ENCODE results near the gene ANAPC13.

The ANAPC13 gene, protein sequence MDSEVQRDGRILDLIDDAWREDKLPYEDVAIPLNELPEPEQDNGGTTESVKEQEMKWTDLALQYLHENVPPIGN

DNA sequence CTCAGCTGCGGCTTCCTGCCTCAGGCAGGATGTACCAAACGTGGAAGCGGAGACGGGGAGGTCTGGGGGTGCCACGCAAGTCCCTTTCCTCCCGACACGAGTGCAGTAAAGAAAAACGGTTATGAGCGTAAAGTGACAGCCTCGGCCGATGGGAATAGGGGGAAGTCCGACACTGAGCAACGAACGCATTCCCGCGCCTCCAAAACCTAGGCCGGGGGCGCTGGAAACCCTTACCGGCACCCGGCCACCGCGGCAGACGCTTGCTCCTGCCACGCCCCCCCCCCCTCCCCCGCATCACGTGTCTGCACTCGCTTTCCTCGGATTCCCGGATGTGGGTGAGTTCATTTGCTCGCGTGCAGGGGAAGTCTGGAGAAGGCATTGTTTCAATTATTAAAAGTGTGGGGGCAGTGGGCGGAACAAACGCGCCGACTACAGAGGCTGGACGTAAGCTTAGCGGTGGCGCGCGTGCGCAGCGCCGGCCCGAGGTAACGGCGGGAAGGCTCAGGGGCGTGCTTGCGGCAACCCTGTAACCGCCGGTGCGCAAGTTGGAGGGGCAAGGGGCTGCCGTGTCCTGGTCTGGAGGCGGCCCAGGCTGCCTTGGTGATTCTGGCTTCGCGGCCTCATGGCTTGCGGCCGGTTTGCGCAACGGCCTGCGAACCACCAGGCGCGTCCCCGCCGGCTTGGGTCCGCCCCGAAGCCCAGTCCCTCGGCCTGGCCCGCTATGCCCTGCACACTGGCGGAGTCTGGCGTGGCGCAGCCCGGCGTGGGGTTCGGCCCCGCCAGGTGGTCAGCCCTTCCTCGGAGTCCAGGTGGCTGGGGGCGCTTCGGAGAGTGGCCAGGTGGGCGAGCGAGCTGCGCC lies at the start of gene ANAPC13, which contains the start of gene CEP63:
TSS of gene ANAPC13 (minus strand) at position 268 of the 859 bp plus-strand sequence. CDS start 3,081 bp downstream, outside the sequence.
TSS of gene CEP63 (plus strand) at position 340 of the 859 bp plus-strand sequence. CDS start 9,264 bp downstream, outside the sequence.
- DNase-seq = peak; percentile 99

DNA sequence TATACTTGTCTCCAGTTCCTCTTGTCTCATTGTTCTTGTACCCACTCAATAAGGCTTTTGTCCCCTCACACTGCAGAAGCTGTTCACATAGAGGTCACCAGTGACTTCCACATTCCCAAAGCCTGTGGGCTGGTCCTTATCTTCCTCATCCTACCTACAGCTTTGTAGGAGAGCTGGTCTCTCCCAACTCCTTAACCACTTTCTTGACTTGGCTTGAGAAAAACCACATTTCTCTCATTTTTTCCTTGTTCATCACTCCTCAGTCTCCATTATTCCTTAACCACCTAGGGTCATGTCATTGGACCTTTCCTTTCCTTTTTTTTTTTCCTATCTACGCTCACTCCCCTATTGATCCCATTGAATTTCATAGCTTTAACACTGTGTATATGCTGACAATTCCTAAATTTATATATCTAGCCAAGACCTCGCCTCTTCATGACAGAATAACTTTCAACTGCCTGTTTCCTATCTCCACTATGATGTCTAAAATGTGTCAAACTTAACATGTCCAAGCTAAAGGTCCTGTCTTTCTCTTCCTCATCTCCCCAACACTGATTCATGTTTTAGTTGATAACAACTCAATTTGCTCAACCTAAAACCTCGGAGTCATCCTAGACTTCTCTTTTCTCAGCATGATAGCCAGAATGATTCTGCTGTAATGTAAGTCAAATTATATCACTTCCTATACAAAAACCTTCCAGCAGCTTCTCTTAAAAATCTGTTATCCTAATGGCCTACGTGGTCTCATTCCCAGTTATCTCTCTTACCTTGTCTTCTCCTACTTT lies 49.6 kb upstream of the ANAPC13 start:
- DNase-seq = no peak

DNA sequence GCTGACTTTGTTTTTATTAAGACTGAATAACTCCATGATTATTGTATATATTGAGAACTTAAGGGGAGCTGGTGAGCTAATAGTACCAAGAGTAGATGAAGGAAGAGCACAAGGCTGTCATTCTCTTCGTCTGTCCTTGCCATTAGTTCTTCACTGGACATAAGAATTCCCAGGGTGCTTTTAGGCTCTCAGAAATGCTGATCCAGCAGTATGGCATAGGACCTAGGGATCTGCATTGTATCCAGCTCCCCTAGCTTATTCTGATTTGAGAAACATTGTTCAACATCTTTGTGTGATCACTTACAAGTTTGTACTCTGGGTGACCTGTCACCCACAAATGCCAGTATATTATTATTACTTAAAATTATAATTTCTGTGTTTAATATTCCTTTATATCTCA lies 47.7 kb upstream of the ANAPC13 start:
- DNase-seq = no peak

DNA sequence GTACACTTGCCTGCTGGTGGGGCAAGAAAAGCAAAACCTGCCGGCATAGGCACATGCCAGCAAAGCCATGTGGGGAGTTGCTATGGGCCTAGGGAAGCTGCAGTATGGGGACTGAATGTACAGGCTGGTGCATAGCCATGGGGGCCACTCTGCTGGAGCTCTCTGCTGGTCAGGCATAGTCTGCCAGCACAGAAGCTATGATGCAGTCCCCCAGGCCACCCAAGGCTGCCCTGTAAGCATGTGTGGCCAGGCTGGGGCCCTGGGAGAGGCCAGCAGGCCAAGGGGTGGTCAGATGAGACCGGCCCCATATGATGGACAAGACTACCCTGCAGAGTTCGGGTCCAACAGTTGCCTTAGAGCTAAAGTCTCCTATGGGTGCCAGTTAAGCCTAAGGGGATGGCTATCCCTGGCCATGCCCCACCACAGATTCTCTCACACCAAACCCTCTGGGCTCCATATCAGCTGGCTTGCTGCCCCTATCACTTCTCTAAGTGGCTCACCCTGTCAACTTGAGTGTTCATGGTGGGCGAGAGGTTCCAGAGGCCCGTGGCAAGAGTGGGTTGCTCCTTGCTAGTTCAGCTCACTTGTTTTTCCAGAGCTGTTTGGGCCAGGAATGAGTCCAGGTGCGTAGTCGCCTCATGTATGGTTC lies 41.9 kb upstream of the ANAPC13 start:
- DNase-seq = no peak

DNA sequence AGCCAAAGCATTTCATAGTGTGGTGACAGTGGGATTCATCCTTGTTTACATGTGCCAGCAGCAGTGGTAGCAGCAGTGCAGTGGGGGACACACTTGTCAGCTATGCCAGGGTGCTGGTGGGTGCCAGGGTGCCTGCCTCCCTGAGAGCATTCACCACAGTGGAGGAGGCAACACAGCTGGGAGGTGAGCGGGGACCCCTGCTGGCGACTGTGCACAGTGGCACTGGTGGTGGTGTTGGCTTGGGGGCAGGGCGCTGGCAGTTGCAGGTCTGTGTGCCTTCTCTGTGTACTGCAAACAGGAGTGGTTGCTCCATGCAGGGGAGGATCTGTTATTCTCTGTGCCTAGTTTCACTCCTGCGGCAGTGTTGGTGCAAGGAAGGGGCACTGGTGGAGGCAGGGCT lies 41.3 kb upstream of the ANAPC13 start:
- no peak for DNase-seq

DNA sequence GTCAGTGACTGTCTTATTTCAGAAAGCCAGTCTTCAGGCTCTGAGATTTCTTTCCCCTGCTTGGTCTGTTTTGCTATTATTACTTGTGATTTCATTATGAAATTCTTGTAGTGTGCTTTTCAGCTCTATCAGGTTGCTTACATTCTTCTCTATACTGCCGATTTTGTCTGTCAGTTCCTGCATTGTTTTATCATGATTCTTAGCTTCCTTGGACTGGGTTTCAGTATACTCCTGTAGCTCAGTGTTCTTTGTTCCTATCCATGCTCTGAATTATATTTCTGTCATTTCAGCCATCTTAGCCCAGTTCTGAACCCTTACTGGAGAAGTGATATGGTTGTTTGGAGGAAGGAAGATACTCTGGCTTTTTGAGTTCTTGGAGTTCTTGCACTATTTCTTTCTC lies 40.5 kb upstream of the ANAPC13 start:
- DNase-seq = no peak

DNA sequence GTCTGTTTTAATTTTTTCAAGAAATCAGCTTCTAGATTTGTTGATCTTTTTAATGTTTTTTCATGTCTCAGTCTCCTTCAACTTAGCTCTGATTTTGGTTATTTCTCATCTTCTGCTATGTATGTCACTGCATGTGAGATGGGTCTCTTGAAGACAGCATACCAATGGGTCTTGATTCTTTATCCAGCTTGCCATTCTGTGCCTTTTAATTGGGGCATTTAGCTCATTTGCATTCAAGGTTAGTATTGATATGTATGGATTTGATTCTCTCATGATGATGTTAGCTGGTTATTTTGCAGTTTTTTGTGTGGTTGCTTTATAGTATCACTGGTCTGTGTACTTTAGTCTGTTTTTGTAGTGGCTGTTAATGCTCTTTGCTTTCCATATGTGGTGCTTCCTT lies 39.5 kb upstream of the ANAPC13 start:
- no peak for DNase-seq

DNA sequence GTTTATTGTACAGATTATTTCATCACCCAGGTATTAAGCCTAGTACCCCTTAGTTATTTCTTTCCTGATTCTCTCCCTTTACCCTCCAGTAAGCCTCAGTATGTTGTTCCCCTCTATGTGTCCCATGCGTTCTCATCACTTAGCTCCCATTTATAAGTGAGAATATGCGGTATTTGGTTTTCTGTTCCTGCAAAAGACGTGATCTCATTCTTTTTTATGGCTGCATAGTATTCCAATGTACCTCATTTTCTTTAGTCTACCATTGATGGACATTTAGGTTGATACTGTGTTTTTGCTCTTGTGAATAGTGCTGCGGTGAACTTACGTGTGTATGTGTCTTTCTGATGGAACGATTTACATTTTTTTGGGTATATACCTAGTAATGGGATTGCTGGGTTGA lies 36.8 kb upstream of the ANAPC13 start:
- DNase-seq = no peak

DNA sequence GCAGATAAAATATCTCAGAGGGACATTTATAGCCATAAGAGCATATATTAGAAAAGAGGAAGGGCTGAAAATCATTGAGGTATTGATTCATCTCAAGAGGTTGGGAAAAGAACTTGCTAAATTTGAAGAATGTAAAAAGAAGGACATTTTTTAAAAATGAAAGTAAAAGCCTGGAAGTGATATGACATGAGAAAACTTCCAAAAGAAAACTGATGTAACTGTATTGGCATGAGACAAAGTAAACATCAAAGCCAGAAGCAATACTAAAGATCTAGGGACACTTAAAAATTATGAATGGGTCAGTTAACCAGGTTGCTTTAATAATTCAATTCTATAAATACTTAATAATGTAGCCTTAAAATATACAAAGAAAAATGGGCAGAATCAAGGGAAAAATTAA lies 32.0 kb upstream of the ANAPC13 start:
- no peak for DNase-seq

DNA sequence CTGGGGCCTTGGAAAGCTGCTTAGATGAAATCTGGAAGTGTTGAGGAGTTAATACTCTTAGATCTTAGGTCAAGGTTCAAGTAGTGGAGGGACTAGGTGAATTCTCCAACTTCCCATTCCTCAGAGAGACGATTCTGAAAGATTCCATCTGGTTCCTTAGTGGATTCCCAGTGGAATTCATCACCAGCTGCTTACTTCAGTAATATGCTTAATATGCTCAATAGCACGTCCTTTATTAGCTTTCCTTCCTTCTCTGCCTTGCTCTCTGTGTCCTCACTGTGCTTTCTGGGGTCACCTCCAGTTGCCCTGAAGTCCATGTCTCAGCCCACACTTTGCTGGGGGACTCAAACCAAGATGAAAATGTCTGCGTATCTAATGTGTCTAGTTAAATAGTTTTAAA lies 31.1 kb upstream of the ANAPC13 start:
- DNase-seq = no peak

DNA sequence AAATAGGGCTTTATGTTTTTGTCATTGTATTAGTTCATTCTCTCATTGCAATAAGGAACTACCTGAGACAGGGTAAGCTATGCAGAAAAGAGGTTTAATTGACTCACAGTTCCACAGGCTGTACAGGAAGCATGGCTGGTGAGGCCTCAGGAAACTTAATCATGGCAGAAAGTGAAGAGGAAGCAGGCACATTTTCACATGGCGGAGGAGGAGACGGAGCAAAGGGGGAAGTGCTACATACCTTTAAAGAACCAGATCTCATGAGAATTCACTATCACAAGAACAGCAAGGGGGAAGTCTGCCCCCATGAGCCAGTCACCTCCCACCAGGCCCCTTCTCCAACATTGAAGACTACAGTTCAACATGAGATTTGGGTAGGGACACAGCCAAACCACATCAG lies 25.7 kb upstream of the ANAPC13 start:
- no peak for DNase-seq

DNA sequence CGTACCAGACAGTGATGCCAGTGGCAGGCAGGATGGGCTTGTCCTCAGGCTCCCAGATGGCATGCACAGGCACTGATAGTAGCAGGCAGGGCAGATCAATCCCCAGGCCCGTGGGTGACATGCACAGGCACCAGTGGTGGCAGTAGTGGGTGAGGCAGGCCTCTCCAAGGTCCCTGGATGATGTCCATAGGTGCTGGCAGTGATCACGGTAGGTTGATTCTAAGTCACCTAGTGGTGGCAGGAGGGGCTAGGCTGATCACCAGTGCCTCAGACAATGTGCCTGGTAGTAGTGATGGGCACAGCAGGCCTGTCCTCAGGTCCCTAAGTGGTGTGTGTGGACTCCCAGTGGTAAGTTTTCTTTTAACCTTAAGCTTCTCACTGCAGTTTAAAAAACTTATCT lies 19.7 kb upstream of the ANAPC13 start:
- no peak for DNase-seq

DNA sequence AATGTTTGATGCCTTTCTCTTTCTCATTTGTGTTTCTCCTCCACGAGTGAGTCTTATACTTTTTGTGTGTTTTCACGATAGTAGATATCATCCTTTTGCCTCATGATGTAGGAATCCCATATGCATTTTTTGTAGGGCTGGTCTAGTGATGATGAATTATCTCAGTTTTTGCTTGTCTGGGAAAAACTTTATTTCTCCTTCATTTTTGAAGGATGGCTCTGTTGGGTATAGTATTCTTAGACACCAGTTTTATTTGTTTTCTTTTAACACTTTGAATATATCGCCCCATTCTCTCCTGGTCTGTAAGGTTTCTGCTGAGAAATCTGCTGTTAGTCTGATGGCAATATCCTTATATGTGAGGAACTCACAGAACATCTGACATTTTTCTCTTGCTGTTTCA lies 18.3 kb upstream of the ANAPC13 start:
- no peak for DNase-seq

DNA sequence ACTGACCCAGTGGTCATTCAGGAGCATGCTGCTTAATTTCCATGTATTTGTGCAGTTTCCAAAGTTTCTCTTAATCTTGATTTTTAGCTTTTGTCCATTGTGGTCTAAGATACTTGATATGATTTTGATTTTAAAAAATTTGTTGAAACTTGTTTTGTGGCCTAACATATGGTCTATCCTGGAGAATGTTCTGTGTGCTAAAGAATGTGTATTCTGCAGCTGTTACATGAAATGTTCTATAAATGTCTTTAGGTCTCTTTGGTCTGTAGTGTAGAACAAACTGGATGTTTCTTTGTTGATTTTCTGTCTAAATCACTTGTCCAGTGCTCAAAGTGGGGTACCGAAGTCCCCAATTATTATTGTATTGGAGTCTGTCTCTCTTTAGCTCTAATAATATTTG lies 17.5 kb upstream of the ANAPC13 start:
- DNase-seq = no peak

DNA sequence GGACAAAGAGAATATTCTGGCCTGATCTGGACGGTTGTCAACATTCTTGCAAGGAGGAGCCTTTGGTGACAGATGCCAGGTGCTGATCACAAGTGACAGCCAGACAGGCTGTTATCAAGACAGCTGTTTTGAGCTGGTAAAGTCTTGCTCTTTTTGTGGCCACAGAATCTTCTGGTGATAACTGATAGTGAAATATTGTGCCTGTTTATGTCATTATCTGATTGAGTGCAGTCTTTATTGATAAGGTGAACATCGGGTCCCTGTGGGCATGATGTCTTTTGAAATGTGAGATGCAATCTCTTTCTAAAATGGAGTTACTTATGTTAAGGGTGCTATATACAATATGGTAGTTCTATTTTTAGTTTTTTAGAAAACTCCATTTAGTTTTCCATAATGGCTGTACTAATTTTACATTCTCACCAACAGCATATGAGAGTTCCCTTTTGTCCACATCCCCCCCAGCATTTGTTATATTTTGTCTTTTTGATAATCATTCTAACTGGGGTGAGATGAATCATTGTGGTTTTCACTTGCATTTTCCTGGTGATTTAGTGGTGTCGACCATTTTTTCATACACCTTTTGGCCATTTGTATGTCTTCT lies 10.8 kb upstream of the ANAPC13 start:
- peak; percentile 15 for DNase-seq

DNA sequence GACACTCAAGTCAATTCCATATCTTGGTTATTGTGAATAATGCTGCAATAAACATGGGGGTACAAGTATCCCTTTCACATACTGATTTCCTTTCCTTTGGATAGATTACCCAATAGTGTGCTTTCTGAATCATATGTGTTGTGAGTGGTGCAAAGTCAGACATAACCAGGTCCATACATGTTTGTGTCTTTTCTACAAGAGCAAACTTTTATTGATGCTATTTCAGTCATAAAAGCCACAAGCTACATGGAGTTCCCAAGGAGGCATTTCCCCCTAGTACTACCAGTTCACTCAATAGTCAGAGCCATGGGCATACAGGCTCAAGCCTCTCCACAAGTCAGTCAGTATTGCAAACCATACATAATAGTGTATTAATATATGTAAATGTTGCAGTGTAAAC lies 10.2 kb upstream of the ANAPC13 start:
- no peak for DNase-seq

DNA sequence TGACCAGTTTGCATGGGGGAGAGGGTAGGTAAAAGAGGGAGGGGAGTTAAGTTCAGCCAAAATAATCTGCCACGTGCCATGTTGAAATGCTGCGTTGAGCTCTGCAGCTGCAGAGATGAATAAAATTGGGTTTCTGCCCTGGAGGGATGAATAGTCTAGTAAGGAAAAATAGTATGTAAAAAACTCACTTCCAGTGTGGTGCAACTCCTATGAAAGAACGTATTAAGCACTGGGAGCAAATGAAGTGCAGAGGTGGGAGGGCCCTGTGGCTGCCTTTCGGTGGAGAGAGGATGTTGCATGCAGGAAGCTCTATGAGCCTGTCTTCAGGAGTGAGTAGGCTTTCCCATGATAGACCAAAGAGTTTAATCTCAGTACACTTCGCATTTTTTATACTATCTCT lies 8.7 kb upstream of the ANAPC13 start:
- no peak for DNase-seq

DNA sequence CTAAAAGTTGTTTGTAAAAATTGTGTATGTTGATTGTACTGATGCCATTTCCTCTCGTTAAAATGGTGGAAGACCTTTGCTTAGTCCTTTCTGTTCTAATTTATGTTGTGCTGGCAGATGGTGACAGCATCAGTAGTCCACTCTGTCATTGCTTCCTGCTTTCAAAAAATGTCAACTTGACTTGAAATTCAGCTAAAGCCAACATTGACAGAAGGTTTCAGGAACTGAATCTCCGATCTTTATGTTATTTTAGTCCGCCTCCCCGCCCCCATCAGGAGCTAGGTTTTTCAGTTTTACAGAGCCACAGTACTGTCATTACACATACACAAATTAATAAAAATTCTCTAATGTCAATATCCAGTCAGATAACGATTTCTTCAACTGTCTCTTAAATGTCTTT lies 1.6 kb upstream of the ANAPC13 start:
- peak; percentile 25 for DNase-seq

DNA sequence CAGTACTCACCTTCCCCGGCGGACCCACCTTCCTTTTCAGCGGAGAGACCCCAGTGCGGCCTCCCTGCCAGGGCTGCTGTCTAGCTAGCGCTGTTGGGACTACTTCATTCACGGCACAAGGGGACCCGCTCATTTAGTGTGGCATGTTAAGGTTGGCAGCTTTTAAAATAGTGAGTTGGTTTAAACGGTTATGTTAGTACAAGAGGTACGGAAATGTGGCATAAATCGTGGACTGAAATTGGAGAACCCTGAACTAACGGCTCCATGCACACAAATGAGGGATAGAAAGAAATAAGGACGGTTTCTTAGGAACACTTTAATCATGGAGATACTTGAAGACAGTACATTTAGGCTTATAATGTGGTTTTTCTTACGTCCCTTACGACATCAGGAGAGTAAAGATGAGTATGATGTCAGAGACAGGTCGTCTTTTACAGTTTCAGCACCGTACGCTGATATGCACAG lies 824 bp upstream of the ANAPC13 start:
- DNase-seq = peak; percentile 28

DNA sequence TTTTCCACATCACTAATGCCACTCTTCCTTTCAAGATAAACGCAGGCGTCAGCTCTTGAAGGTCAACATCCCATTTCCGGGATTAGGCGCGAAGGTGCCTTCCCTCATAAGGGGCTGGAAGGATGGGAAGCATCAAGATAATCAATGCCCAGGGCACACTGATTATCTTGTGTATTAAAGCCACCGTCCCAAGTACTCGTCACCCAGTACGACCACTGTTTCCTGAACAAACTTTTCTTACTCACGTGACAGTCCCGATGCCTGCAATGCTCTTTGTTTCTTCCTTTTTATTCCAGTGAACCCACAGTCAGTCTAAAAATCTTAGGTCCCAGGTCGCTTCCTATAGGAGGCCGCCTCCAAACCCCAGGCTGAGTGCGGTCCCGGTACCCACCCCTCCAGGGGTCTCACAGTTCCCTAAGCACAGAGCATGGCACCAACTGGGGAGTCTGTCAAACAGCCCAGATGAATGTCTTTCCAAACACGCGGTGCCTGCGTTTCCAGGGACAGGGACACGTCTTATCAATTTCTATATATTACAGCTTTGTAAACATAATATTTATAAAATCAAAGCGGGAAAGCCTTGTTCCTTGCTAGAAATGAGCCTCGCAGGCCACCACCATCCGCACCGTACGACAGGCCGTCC lies 589 bp downstream of the ANAPC13 start:
- DNase-seq = peak; percentile 30

DNA sequence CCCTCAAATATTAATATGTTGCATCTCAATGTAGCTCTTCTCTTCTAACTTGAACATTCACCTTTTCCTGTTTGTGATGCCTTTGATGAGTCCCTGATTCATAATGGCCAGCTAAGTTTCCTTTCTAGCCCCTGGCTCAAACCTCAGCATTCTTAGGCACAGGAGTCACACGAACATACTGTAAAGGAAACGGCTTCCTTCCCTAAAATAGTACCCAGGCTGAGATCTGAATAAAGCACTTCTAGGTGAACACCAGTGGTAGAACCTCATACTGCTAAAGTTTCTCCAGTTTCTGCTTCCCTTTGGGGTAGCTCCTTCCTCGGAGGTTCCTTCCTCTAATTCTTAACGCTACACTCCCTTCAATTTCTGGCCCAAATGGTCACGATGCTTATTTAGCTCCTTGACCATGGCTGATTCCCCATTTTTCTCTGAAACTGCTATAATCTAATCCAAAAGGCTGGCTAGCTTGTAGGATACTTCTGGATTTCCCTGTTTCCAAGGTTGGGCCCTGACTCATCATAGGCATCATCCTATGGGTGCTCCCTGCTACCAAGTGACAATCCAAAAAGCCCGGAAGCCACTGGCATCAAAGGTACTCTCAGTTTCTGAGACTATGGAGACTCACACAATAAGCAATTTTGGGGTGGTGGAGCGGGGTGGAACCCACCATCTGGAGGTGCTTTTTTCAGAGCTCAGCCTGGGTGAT lies 2.4 kb downstream of the ANAPC13 start:
- DNase-seq = no peak

DNA sequence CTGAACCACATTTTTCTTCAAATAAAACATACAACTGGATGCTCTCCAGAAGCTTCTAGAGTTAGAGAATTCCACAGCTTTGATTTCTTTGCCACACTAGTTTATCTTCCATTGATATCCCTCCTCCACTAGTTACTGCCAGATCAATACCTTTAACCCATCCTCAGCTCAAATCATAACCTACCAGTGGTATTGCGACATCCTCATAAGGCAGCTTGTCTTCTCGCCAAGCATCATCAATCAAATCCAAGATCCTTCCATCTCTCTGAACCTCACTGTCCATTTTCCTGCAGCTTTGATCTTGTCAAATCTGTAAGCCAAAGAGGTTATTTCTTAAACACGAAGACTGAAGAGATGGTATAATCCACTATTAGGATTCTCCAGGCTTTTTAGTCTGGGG lies 3.2 kb downstream of the ANAPC13 start:
- DNase-seq = no peak

All from CD4-positive, alpha-beta T cell treated with Interleukin-4 for 4 hours (primary cell).